Hepatocyte (in vitro differentiated cells): ENCODE results near the gene KNDC1.

Experiments
- EZH2 ChIP-seq: fragments of 200-600 bp; sonication (generic); IDR thresholded peaks from 2 replicates; pipeline ENCODE4 v1.6.1; 2016; ENCODE audit warnings: antibody characterized with exemption, mild to moderate bottlenecking, borderline replicate concordance
- TF ChIP-seq, protein P1 (sequence below): fragments of 200-600 bp; sonication (generic); IDR thresholded peaks from 2 replicates; pipeline ENCODE4 v1.5.1; 2016; ENCODE audit warnings: antibody characterized with exemption, mild to moderate bottlenecking; ENCODE audit not compliant: poor library complexity

DNA sequence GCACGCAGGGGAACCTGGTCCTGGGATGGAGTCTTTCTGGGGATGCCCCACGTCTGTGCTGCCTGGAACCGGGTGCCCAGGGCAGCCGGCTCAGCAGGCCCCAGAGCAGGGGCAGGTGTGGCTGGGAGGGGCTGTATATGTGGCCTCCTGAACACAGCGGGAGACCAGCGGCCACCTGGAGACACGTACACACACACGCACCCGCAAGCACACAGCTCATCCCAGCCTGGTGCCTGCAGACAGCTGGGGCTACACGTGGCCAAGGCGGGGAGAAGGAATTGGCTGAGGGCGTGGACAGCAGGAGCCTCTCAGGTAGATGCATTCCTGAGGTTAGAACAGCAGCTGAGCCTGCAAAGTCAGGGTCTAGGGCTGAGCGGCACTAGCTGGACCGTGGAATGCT is 102.7 kb downstream of the KNDC1 start:
- TF ChIP-seq, protein P1, sequence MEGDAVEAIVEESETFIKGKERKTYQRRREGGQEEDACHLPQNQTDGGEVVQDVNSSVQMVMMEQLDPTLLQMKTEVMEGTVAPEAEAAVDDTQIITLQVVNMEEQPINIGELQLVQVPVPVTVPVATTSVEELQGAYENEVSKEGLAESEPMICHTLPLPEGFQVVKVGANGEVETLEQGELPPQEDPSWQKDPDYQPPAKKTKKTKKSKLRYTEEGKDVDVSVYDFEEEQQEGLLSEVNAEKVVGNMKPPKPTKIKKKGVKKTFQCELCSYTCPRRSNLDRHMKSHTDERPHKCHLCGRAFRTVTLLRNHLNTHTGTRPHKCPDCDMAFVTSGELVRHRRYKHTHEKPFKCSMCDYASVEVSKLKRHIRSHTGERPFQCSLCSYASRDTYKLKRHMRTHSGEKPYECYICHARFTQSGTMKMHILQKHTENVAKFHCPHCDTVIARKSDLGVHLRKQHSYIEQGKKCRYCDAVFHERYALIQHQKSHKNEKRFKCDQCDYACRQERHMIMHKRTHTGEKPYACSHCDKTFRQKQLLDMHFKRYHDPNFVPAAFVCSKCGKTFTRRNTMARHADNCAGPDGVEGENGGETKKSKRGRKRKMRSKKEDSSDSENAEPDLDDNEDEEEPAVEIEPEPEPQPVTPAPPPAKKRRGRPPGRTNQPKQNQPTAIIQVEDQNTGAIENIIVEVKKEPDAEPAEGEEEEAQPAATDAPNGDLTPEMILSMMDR: no peak
- no peak for TF ChIP-seq EZH2
